ENCODE data around the gene ZP3. TPM values are rescaled to one million over a fixed set of nuclear protein-coding genes. Genes with fewer than 3 reads are reported as not detected.
"Not testable (repeated sequence)": the region's sequence is repeated elsewhere in the genome, so short reads cannot be mapped to it uniquely, and the experiment has no call there.

ZP3 gene
- total and polyA plus RNA-seq, 2 experiments from 2014 or later, result not detected

- H3K36me3 ChIP-seq (replicated peaks; ENCODE audit: insufficient read depth, low read depth), result no peaks in the 10 kb centered on the region
- H3K9me3 ChIP-seq (ENCODE audit: low read depth), result no peaks in the 10 kb centered on the region
- H3K4me1 ChIP-seq (ENCODE audit: insufficient read depth), result no peaks in the 10 kb centered on the region
- no peak overlapping the region for H2AFZ ChIP-seq
- no peak for DNase-seq (ENCODE audit: low spot score)
- no peaks in the 10 kb centered on the region for H4K20me1 ChIP-seq (ENCODE audit: insufficient read depth, poor library complexity, severe bottlenecking)
- H3K4me2 ChIP-seq, result no peak overlapping the region
- H3K27me3 ChIP-seq, result no peaks in the 10 kb centered on the region
- H3K9me2 ChIP-seq (replicated peaks; ENCODE audit: insufficient read depth), result no peaks in the 10 kb centered on the region
- no peak overlapping the region for H3K27ac ChIP-seq
- TF ChIP-seq EZH2 (IDR thresholded peaks at IDR 0.05; ENCODE audit: borderline replicate concordance) (no peak), CTCF (IDR thresholded peaks at IDR 0.05; ENCODE audit: poor library complexity) (no peak), EZH2phosphoT487 (IDR thresholded peaks at IDR 0.05; ENCODE audit: low read depth, severe bottlenecking, unreplicated experiment) (no peak)
- no peaks in the 10 kb centered on the region for H3K79me2 ChIP-seq
- H3K4me3 ChIP-seq, result no peak overlapping the region
Observed at GRCh38 chr7:76408121-76408560, 16.6 kb upstream of the ZP3 start.

- Histone ChIP-seq H3K9me2 (replicated peaks; ENCODE audit: insufficient read depth) (no peaks in the 10 kb centered on the region), H3K4me3 (no peak within 1 kb of the TSS), H3K27me3 (no peaks in the 10 kb centered on the region), H4K20me1 (ENCODE audit: insufficient read depth, poor library complexity, severe bottlenecking) (no peaks in the 10 kb centered on the region), H3K9me3 (ENCODE audit: low read depth) (no peaks in the 10 kb centered on the region), H3K36me3 (replicated peaks; ENCODE audit: insufficient read depth, low read depth) (no peaks in the 10 kb centered on the region), H3K79me2 (no peaks in the 10 kb centered on the region), H2AFZ (peak within 1 kb of the TSS; percentile 38), H3K4me2 (peak within 1 kb of the TSS; percentile 58), H3K4me1 (ENCODE audit: insufficient read depth) (no peaks in the 10 kb centered on the region), H3K27ac (no peak within 1 kb of the TSS)
- TF ChIP-seq EZH2 (IDR thresholded peaks at IDR 0.05; ENCODE audit: borderline replicate concordance), result no peak
- WGBS (ENCODE audit: low lambda C conversion rate, missing lambda C conversion rate), result 11% methylated on average over 5 of the region's 6 CpGs
- DNase-seq (ENCODE audit: low spot score), result peak; percentile 59
Observed at GRCh38 chr7:76409537-76409936, 15.2 kb upstream of the ZP3 start, which contains the start of gene SSC4D. TSS of gene SSC4D (minus strand) at chr7:76409697. CDS start at chr7:76404439, 5,258 bp downstream.

DNA sequence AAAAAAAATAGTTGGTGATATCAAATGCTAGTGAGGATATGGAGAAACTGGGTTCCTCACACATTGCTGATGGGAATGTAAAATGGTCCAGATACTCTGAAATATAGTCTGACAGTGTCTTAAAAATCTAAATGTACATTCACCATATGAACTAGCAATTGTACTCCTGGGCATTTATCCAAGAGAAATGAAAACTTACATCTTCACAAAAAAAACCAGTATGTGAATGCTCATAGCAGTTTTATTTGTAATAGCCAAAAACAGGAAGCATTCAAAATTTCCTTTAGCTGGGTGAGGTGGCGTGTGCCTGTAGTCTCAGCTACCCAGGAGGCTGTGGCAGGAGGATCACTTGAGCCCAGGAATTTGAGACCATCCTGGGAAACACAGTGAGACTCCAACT is 13.1 kb upstream of the ZP3 start:
- H3K4me1 ChIP-seq (ENCODE audit: insufficient read depth), result no peaks in the 10 kb centered on the region
- DNase-seq (ENCODE audit: low spot score), result no peak
- no peak overlapping the region for H2AFZ ChIP-seq
- H3K9me2 ChIP-seq (replicated peaks; ENCODE audit: insufficient read depth), result no peaks in the 10 kb centered on the region
- H3K4me3 ChIP-seq, result no peak overlapping the region
- no peaks in the 10 kb centered on the region for H3K79me2 ChIP-seq
- TF ChIP-seq CTCF (IDR thresholded peaks at IDR 0.05; ENCODE audit: poor library complexity), result no peak
- TF ChIP-seq EZH2phosphoT487 (IDR thresholded peaks at IDR 0.05; ENCODE audit: low read depth, severe bottlenecking, unreplicated experiment), result no peak
- no peak for TF ChIP-seq EZH2 (IDR thresholded peaks at IDR 0.05; ENCODE audit: borderline replicate concordance)
- no peaks in the 10 kb centered on the region for H3K9me3 ChIP-seq (ENCODE audit: low read depth)
- no peak overlapping the region for H3K4me2 ChIP-seq
- H3K27ac ChIP-seq, result no peak overlapping the region
- H3K27me3 ChIP-seq, result no peaks in the 10 kb centered on the region
- no peaks in the 10 kb centered on the region for H3K36me3 ChIP-seq (replicated peaks; ENCODE audit: insufficient read depth, low read depth)
- 96% methylated on average over 1 of the region's 1 CpG for WGBS (ENCODE audit: low lambda C conversion rate, missing lambda C conversion rate)
- no peaks in the 10 kb centered on the region for H4K20me1 ChIP-seq (ENCODE audit: insufficient read depth, poor library complexity, severe bottlenecking)

DNA sequence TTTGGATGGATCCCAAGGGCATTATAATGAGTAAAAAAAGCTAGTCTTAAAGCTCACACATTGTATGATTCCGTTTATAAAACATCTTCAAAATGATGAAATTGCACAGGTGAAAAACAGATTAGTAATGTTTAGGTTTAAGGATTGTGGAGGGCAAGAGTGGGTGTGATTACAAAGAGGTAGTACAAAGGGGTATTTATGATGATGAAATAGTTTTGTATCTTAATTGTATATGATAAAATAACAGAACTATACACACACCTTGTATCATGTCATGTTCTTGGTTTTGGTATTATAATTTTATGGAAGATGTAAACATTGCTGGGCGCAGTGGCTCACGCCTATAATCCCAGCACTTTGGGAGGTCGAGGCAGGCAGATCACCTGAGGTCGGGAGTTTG is 12.5 kb upstream of the ZP3 start:
- no peak for TF ChIP-seq EZH2 (IDR thresholded peaks at IDR 0.05; ENCODE audit: borderline replicate concordance)
- no peak for TF ChIP-seq CTCF (IDR thresholded peaks at IDR 0.05; ENCODE audit: poor library complexity)
- TF ChIP-seq EZH2phosphoT487 (IDR thresholded peaks at IDR 0.05; ENCODE audit: low read depth, severe bottlenecking, unreplicated experiment), result no peak
- H3K9me3 ChIP-seq (ENCODE audit: low read depth), result no peaks in the 10 kb centered on the region
- WGBS (ENCODE audit: low lambda C conversion rate, missing lambda C conversion rate), result 87% methylated on average over 5 of the region's 5 CpGs

DNA sequence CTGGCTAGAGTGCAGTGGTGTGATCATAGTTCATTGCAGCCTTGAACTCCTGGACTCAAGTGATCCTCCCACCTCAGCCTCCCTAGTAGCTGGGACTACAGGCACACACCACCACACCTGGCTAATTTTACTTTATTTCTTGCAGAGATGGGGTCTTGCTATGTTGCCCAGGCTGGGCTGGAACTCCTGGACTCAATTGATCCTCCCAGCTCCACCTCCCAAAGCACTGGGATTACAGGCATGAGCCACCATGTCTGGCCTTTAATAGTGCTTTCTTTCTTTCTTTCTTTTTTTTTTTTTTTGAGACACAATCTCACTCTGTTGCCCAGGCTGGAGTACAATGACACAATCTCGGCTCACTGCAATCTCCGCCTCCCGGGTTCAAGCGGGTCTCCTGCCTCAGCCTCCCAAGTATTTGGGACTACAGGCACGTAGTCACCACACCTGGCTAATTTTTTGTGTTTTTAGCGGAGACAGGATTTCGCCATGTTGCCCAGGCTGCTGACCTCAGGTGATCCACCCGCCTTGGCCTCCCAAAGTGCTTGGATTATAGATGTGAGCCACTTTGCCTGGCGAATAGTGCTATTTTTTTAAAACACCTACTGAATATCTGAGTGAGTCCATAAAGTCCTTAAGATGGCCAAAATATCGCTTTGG is 7.0 kb upstream of the ZP3 start:
- H3K4me3 ChIP-seq; DNase-seq (ENCODE audit: low spot score); H4K20me1 ChIP-seq (ENCODE audit: insufficient read depth, poor library complexity, severe bottlenecking); H3K79me2 ChIP-seq; H3K4me1 ChIP-seq (ENCODE audit: insufficient read depth); H2AFZ ChIP-seq; H3K27me3 ChIP-seq; H3K9me2 ChIP-seq (replicated peaks; ENCODE audit: insufficient read depth); H3K36me3 ChIP-seq (replicated peaks; ENCODE audit: insufficient read depth, low read depth); H3K9me3 ChIP-seq (ENCODE audit: low read depth); H3K4me2 ChIP-seq; H3K27ac ChIP-seq: not testable (repeated sequence)
- 96% methylated on average over 10 of the region's 10 CpGs for WGBS (ENCODE audit: low lambda C conversion rate, missing lambda C conversion rate)

More for the DNA sequence above, 12.5 kb upstream of the ZP3 start:
- no peak overlapping the region for H3K4me3 ChIP-seq
- H3K9me2 ChIP-seq (replicated peaks; ENCODE audit: insufficient read depth), result no peaks in the 10 kb centered on the region
- no peak for DNase-seq (ENCODE audit: low spot score)
- no peak overlapping the region for H2AFZ ChIP-seq
- H3K27ac ChIP-seq, result no peak overlapping the region
- no peaks in the 10 kb centered on the region for H3K79me2 ChIP-seq
- no peaks in the 10 kb centered on the region for H3K4me1 ChIP-seq (ENCODE audit: insufficient read depth)
- no peaks in the 10 kb centered on the region for H4K20me1 ChIP-seq (ENCODE audit: insufficient read depth, poor library complexity, severe bottlenecking)
- no peaks in the 10 kb centered on the region for H3K36me3 ChIP-seq (replicated peaks; ENCODE audit: insufficient read depth, low read depth)
- H3K4me2 ChIP-seq, result no peak overlapping the region
- no peaks in the 10 kb centered on the region for H3K27me3 ChIP-seq

DNA sequence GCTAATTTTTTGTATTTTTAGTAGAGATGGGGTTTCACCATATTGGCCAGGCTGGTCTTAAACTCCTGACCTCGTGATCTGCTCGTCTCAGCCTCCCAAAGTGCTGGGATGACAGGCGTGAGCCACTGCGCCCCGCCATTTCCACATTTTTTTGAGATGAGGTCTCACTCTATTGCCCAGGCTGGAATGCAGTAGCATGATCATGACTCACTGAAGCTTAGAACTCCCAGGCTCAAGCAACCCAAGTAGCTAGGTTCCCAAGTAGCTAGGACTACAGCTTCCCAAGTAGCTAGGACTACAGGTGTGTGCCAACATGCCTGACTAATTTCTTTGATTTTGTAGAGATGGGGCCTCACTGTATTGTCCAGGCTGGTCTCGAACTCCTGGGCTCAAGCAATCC is 3.7 kb upstream of the ZP3 start:
- H3K79me2 ChIP-seq; H4K20me1 ChIP-seq (ENCODE audit: insufficient read depth, poor library complexity, severe bottlenecking); H3K27me3 ChIP-seq; H3K36me3 ChIP-seq (replicated peaks; ENCODE audit: insufficient read depth, low read depth); H2AFZ ChIP-seq; H3K9me2 ChIP-seq (replicated peaks; ENCODE audit: insufficient read depth); H3K4me2 ChIP-seq; H3K4me3 ChIP-seq; H3K9me3 ChIP-seq (ENCODE audit: low read depth); H3K4me1 ChIP-seq (ENCODE audit: insufficient read depth): not testable (repeated sequence)
- H3K27ac ChIP-seq, result peak overlapping the region; percentile 40
- peak; percentile 76 for DNase-seq (ENCODE audit: low spot score)
- WGBS (ENCODE audit: low lambda C conversion rate, missing lambda C conversion rate), result 65% methylated on average over 6 of the region's 6 CpGs

Measured in hepatocyte (in vitro differentiated cells).